Measurements from ENCODE around the gene PTGDS.
A peak's percentile ranks its signal among the peaks of the same experiment; 100 is the strongest.

The PTGDS gene

DNA sequence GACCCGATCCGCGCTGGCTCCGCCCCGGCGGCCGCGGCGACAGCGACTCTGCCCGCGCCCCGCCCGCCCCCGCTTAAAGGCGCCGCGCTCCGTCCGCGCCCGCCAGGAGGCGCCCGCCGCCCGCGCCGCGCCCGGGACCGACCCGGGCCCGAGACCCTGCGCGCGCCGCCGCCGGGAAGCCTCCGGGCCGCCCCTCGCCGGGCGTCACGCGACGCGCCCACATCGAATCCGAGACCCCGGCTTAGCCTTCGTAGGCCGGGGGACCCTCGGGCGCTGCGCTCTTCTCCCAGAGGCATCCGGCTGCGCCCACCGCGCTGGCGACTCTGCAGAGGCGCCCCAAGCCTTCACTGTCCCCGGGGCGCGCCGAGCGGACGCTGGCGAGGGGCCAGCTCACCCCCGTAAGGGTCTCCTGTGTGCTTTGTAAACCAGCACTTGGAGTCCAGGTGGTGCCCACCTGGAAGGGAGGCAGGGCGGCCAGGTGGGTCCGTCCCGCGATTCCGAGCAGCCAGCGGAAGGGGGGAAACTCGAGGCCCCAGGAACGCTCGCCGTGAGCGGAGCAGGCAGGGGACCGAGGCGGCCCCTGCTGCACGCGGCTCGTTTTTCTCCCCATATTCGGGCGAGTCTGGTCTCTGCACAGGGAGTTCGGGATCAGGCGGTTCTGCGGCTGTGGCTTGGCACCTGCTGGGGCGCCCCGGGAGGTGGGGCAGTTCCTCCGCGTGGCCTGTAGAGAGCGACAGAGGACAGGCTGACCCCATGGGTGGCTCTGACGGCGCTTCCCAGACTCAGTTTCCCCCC lies 51.2 kb downstream of the PTGDS start (continued):
- 0 out of 2 replicates have a peak, but pooled peaks have one; percentile 38 for TF ChIP-seq ZFP69B (tag by site-specific recombination; IDR thresholded peaks at IDR 0.05)
- TF ChIP-seq ZBTB8A (tag by site-specific recombination; IDR thresholded peaks at IDR 0.05) = peak; percentile 97
- TF ChIP-seq KLF8 (tag by site-specific recombination; IDR thresholded peaks at IDR 0.05) = no peak; the same call in 1 of the 2 replicates
- TF ChIP-seq ZNF302 (tag by site-specific recombination; IDR thresholded peaks at IDR 0.05; ENCODE audit: low read depth) = no peak
- TF ChIP-seq HOXC10 (CRISPR knock-in tag; IDR thresholded peaks at IDR 0.05) = no peak
- TF ChIP-seq ZNF239 (tag by site-specific recombination; IDR thresholded peaks at IDR 0.05) = no peak
- TF ChIP-seq ZNF571 (tag by site-specific recombination; IDR thresholded peaks at IDR 0.05) = no peak
- TF ChIP-seq ZNF140 (tag by site-specific recombination; IDR thresholded peaks at IDR 0.05) = no peak
- TF ChIP-seq ZNF26 (tag by site-specific recombination; IDR thresholded peaks at IDR 0.05) = no peak
- TF ChIP-seq ZNF175 (tag by site-specific recombination; IDR thresholded peaks at IDR 0.05) = no peak
- no peak for TF ChIP-seq ZNF366 (tag by site-specific recombination; conservative IDR thresholded peaks at IDR 0.05)
- TF ChIP-seq OSR2 (tag by site-specific recombination; IDR thresholded peaks at IDR 0.05) = no peak
- no peak for TF ChIP-seq ZNF585B (tag by site-specific recombination; IDR thresholded peaks at IDR 0.05)
- TF ChIP-seq ZNF24 (tag by site-specific recombination; IDR thresholded peaks at IDR 0.05) = no peak; the same call in 1 of the 2 replicates
- no peak for TF ChIP-seq ZNF580 (tag by site-specific recombination; IDR thresholded peaks at IDR 0.05)
- no peak for TF ChIP-seq ZNF555 (tag by site-specific recombination; conservative IDR thresholded peaks at IDR 0.05)
- TF ChIP-seq ZSCAN23 (tag by site-specific recombination; IDR thresholded peaks at IDR 0.05) = 0 out of 2 replicates have a peak, but pooled peaks have one; percentile 38
- TF ChIP-seq ZNF112 (tag by site-specific recombination; IDR thresholded peaks at IDR 0.05) = no peak
- peak; percentile 41 for TF ChIP-seq EGR2 (tag by site-specific recombination; IDR thresholded peaks at IDR 0.05; ENCODE audit: low read depth)
- no peak for TF ChIP-seq MZF1 (tag by site-specific recombination; IDR thresholded peaks at IDR 0.05; ENCODE audit: borderline replicate concordance)
- TF ChIP-seq, protein P1, sequence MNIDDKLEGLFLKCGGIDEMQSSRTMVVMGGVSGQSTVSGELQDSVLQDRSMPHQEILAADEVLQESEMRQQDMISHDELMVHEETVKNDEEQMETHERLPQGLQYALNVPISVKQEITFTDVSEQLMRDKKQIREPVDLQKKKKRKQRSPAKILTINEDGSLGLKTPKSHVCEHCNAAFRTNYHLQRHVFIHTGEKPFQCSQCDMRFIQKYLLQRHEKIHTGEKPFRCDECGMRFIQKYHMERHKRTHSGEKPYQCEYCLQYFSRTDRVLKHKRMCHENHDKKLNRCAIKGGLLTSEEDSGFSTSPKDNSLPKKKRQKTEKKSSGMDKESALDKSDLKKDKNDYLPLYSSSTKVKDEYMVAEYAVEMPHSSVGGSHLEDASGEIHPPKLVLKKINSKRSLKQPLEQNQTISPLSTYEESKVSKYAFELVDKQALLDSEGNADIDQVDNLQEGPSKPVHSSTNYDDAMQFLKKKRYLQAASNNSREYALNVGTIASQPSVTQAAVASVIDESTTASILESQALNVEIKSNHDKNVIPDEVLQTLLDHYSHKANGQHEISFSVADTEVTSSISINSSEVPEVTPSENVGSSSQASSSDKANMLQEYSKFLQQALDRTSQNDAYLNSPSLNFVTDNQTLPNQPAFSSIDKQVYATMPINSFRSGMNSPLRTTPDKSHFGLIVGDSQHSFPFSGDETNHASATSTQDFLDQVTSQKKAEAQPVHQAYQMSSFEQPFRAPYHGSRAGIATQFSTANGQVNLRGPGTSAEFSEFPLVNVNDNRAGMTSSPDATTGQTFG (tag by site-specific recombination; IDR thresholded peaks at IDR 0.05; ENCODE audit: borderline replicate concordance) = no peak
- TF ChIP-seq OVOL3 (tag by site-specific recombination; IDR thresholded peaks at IDR 0.05) = no peak
- no peak for TF ChIP-seq GFI1B (tag by site-specific recombination; IDR thresholded peaks at IDR 0.05)
- TF ChIP-seq ZBTB21 (tag by site-specific recombination; IDR thresholded peaks at IDR 0.05) = no peak
- TF ChIP-seq ZNF341 (tag by site-specific recombination; IDR thresholded peaks at IDR 0.05; ENCODE audit: low read depth) = peak; percentile 62
- TF ChIP-seq TCF7L2 (IDR thresholded peaks at IDR 0.05; ENCODE audit: borderline replicate concordance, low read depth, low read length) = no peak
- TF ChIP-seq FEZF1 (tag by site-specific recombination; IDR thresholded peaks at IDR 0.05) = no peak
- peak; percentile 5; the same call in 1 of the 2 replicates for TF ChIP-seq ZNF623 (tag by site-specific recombination; IDR thresholded peaks at IDR 0.05)
- no peak for TF ChIP-seq SCRT1 (tag by site-specific recombination; IDR thresholded peaks at IDR 0.05; ENCODE audit: borderline replicate concordance)
- no peak for TF ChIP-seq ZNF221 (tag by site-specific recombination; IDR thresholded peaks at IDR 0.05; ENCODE audit: borderline replicate concordance)
- TF ChIP-seq TSHZ1 (tag by site-specific recombination; IDR thresholded peaks at IDR 0.05; ENCODE audit: borderline replicate concordance) = no peak
- TF ChIP-seq, protein P2, sequence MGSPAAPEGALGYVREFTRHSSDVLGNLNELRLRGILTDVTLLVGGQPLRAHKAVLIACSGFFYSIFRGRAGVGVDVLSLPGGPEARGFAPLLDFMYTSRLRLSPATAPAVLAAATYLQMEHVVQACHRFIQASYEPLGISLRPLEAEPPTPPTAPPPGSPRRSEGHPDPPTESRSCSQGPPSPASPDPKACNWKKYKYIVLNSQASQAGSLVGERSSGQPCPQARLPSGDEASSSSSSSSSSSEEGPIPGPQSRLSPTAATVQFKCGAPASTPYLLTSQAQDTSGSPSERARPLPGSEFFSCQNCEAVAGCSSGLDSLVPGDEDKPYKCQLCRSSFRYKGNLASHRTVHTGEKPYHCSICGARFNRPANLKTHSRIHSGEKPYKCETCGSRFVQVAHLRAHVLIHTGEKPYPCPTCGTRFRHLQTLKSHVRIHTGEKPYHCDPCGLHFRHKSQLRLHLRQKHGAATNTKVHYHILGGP (tag by site-specific recombination; IDR thresholded peaks at IDR 0.05) = no peak
- TF ChIP-seq SALL2 (tag by site-specific recombination; IDR thresholded peaks at IDR 0.05; ENCODE audit: borderline replicate concordance) = no peak

Measured in HEK293 (cell line).